Measurements from ENCODE around the gene FCGR2B. TPM values are rescaled to one million over a fixed set of nuclear protein-coding genes. Genes with fewer than 3 reads are reported as not detected.

FCGR2B gene
- total RNA-seq, 2 donors from 2014 or later = not detected

DNA sequence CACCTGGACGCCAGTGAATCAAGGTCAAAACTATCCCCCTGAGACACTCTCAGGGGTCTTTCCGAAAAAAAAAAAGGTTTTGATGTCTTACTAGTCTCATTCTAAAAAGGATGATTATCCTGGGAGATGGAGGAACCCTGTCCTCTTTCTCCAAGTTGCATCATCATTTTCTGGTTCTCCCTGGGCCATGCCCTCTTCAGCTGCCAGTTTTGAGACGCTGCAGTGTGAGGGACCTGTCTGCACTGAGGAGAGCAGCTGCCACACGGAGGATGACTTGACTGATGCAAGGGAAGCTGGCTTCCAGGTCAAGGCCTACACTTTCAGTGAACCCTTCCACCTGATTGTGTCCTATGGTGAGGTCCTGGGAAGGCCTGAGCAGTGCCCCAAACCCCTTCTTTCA is 47.6 kb downstream of the FCGR2B start:
- Mint-ChIP-seq H3K4me1 (no peaks in the 10 kb centered on the region), H3K36me3 (ENCODE audit: low read depth) (no peaks in the 10 kb centered on the region), H3K9me3 (no peaks in the 10 kb centered on the region), H3K27ac (no peak overlapping the region), H3K27me3 (ENCODE audit: insufficient read depth) (peaks cover 15% of the 10 kb centered on the region), H3K4me3 (no peak overlapping the region)
- DNase-seq = no peak
- no peaks in the 10 kb centered on the region for H3K36me3 ChIP-seq (ENCODE audit: control insufficient read depth, insufficient read depth, low read length)
- TF ChIP-seq, protein P1, sequence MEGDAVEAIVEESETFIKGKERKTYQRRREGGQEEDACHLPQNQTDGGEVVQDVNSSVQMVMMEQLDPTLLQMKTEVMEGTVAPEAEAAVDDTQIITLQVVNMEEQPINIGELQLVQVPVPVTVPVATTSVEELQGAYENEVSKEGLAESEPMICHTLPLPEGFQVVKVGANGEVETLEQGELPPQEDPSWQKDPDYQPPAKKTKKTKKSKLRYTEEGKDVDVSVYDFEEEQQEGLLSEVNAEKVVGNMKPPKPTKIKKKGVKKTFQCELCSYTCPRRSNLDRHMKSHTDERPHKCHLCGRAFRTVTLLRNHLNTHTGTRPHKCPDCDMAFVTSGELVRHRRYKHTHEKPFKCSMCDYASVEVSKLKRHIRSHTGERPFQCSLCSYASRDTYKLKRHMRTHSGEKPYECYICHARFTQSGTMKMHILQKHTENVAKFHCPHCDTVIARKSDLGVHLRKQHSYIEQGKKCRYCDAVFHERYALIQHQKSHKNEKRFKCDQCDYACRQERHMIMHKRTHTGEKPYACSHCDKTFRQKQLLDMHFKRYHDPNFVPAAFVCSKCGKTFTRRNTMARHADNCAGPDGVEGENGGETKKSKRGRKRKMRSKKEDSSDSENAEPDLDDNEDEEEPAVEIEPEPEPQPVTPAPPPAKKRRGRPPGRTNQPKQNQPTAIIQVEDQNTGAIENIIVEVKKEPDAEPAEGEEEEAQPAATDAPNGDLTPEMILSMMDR (conservative IDR thresholded peaks at IDR 0.05) = no peak
- H3K27ac ChIP-seq (ENCODE audit: low read depth, low read length) = no peak overlapping the region
- no peak overlapping the region for H3K9ac ChIP-seq (ENCODE audit: extremely low read depth, low read length, poor library complexity, severe bottlenecking)
- H3K4me3 ChIP-seq (ENCODE audit: low read length) = no peak overlapping the region
- 84 to 100% methylated on average over 2 to 4 of the region's 4 CpGs for WGBS, 2 experiments (ENCODE audit: insufficient coverage in 1 of 2, insufficient read length in 1 of 2)
- no peaks in the 10 kb centered on the region for H3K4me1 ChIP-seq (ENCODE audit: control insufficient read depth, insufficient read depth, low read length)
- peaks cover 4% of the 10 kb centered on the region for H3K27me3 ChIP-seq (ENCODE audit: control insufficient read depth, insufficient read depth, low read length, poor library complexity, severe bottlenecking)
- no peaks in the 10 kb centered on the region for H3K9me3 ChIP-seq (ENCODE audit: control insufficient read depth, low read length)

DNA sequence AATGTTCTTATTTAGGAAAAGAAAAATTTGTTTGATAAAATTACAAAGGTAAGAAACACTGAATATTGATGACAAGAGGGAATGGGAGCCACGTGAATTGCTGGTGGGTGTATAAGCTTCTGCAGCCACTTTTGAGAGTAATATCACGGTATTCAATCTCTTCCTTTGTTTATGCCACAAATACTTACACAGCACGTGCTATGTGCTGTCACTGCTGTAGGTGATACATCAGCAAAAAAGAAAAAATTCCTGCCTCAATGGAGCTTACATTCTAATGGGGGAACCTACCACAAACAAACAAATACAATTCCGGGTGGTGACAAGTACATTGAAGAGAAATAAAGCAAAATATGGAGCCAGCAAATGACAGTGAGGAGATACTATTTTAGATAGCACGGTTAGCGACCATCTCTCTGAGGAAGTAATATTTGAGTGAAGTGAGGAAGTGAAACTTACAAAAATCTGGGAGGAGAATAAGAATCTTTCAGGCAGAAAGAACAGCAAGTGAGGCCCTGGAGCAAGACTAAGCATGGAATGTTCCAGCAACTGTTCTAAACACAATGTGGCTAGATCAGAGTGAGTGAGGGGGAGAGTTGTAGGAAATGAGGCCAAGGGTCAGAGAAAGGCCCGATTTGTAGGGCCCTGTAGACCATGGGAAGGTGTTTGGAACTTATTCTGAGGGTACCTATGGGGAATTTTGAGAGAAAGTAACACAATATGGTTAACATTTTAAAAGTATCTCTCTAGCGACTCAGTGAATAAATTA is 55.8 kb downstream of the FCGR2B start:
- TF ChIP-seq, protein P1 (conservative IDR thresholded peaks at IDR 0.05) = no peak
- no peaks in the 10 kb centered on the region for H3K9me3 Mint-ChIP-seq
- no peak overlapping the region for H3K4me3 Mint-ChIP-seq
- peaks cover 58% of the 10 kb centered on the region for H3K27me3 Mint-ChIP-seq (ENCODE audit: insufficient read depth)
- 93 to 100% methylated on average over 3 to 8 of the region's 8 CpGs for WGBS, 2 experiments (ENCODE audit: insufficient coverage in 1 of 2, insufficient read length in 1 of 2)
- no peak overlapping the region for H3K27ac Mint-ChIP-seq
- Histone ChIP-seq H3K9me3 (ENCODE audit: control insufficient read depth, low read length) (no peaks in the 10 kb centered on the region), H3K4me1 (ENCODE audit: control insufficient read depth, insufficient read depth, low read length) (no peaks in the 10 kb centered on the region), H3K27ac (ENCODE audit: low read depth, low read length) (no peak overlapping the region), H3K9ac (ENCODE audit: extremely low read depth, low read length, poor library complexity, severe bottlenecking) (no peak overlapping the region), H3K27me3 (ENCODE audit: control insufficient read depth, insufficient read depth, low read length, poor library complexity, severe bottlenecking) (peaks cover 63% of the 10 kb centered on the region), H3K4me3 (ENCODE audit: low read length) (no peak overlapping the region), H3K36me3 (ENCODE audit: control insufficient read depth, insufficient read depth, low read length) (no peaks in the 10 kb centered on the region)
- H3K36me3 Mint-ChIP-seq (ENCODE audit: low read depth) = no peaks in the 10 kb centered on the region
- DNase-seq = no peak
- no peaks in the 10 kb centered on the region for H3K4me1 Mint-ChIP-seq

DNA sequence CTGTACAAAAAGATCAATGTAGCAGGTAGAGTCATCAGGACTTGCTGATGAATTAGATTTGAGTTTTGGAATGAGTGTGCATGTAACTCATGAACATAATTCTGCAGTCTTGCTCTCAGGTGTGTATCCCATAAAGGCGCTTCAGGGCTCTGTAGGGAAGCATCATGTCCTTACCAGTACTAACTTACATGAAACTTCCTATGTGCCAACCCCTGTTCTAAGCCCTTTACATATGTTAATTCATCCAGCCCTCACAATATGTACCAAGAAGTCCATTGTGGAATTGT is 56.3 kb downstream of the FCGR2B start:
- H3K9me3 Mint-ChIP-seq = no peaks in the 10 kb centered on the region
- 90 to 100% methylated on average over 1 of the region's 1 CpG for WGBS, 2 experiments (ENCODE audit: insufficient coverage in 1 of 2, insufficient read length in 1 of 2)
- TF ChIP-seq, protein P1 (conservative IDR thresholded peaks at IDR 0.05) = no peak

More for the DNA sequence above, 56.3 kb downstream of the FCGR2B start:
- peaks cover 63% of the 10 kb centered on the region for H3K27me3 Mint-ChIP-seq (ENCODE audit: insufficient read depth)
- Histone ChIP-seq H3K4me3 (ENCODE audit: low read length) (no peak overlapping the region), H3K4me1 (ENCODE audit: control insufficient read depth, insufficient read depth, low read length) (no peaks in the 10 kb centered on the region), H3K9ac (ENCODE audit: extremely low read depth, low read length, poor library complexity, severe bottlenecking) (no peak overlapping the region), H3K36me3 (ENCODE audit: control insufficient read depth, insufficient read depth, low read length) (no peaks in the 10 kb centered on the region), H3K27ac (ENCODE audit: low read depth, low read length) (no peak overlapping the region), H3K27me3 (ENCODE audit: control insufficient read depth, insufficient read depth, low read length, poor library complexity, severe bottlenecking) (peaks cover 65% of the 10 kb centered on the region), H3K9me3 (ENCODE audit: control insufficient read depth, low read length) (no peaks in the 10 kb centered on the region)
- H3K4me3 Mint-ChIP-seq = no peak overlapping the region
- DNase-seq = no peak
- H3K36me3 Mint-ChIP-seq (ENCODE audit: low read depth) = no peaks in the 10 kb centered on the region
- H3K4me1 Mint-ChIP-seq = no peaks in the 10 kb centered on the region
- no peak overlapping the region for H3K27ac Mint-ChIP-seq
